Loucy (cell line): Measurements from ENCODE around the gene POTEM.
"Not testable (repeated sequence)": the region's sequence is repeated elsewhere in the genome, so short reads cannot be mapped to it uniquely, and the experiment has no call there.

Experiments
- H2AFZ ChIP-seq: fragments of 200-600 bp; sonication (generic); 2 replicates; pipeline ENCODE4 v1.6.0; 2016; ENCODE audit warnings: antibody characterized with exemption, mild to moderate bottlenecking, low read length, moderate library complexity
- H3F3A ChIP-seq: fragments of 200-600 bp; 2 replicates; pipeline ENCODE4 v1.6.0; 2016; ENCODE audit warnings: antibody characterized with exemption, low read depth, mild to moderate bottlenecking
- H3K27me3 ChIP-seq: fragments of 200-600 bp; sonication (generic); 2 replicates; pipeline ENCODE4 v1.6.1; 2014; ENCODE audit warnings: low read length, mild to moderate bottlenecking; ENCODE audit not compliant: insufficient read depth, poor library complexity, severe bottlenecking
- H3K36me3 ChIP-seq: fragments of 200-600 bp; sonication (generic); 2 replicates; pipeline ENCODE4 v1.6.1; 2016; ENCODE audit warnings: low read length; ENCODE audit not compliant: insufficient read depth
- H3K4me1 ChIP-seq: fragments of 200-600 bp; sonication (generic); 2 replicates; pipeline ENCODE4 v1.5.1; 2014; ENCODE audit warnings: low read length, mild to moderate bottlenecking; ENCODE audit not compliant: insufficient read depth, poor library complexity, severe bottlenecking
- H3K4me2 ChIP-seq: fragments of 200-600 bp; sonication (generic); 2 replicates; pipeline ENCODE4 v1.6.0; 2014; ENCODE audit warnings: antibody characterized with exemption, low read length, low read depth, mild to moderate bottlenecking; ENCODE audit not compliant: poor library complexity, severe bottlenecking
- H3K4me3 ChIP-seq: fragments of 200-600 bp; sonication (generic); 2 replicates; pipeline ENCODE4 v1.5.1; 2014; ENCODE audit warnings: low read length, mild to moderate bottlenecking, mixed read lengths; ENCODE audit not compliant: poor library complexity, severe bottlenecking
- H3K79me2 ChIP-seq: fragments of 200-600 bp; sonication (generic); 2 replicates; pipeline ENCODE4 v1.6.1; 2014; ENCODE audit warnings: low read length; ENCODE audit not compliant: insufficient read depth
- H3K9ac ChIP-seq: fragments of 200-600 bp; sonication (generic); 2 replicates; pipeline ENCODE4 v1.6.0; 2014; ENCODE audit warnings: mild to moderate bottlenecking, low read depth, low read length, moderate library complexity; ENCODE audit not compliant: poor library complexity, severe bottlenecking
- H3K9me2 ChIP-seq: fragments of 200-600 bp; sonication (generic); replicated peaks from 2 replicates; pipeline ENCODE4 v1.6.1; 2016; ENCODE audit warnings: low read depth, low read length, mixed read lengths
- H3K9me3 ChIP-seq: fragments of 200-600 bp; sonication (generic); 2 replicates; pipeline ENCODE4 v1.6.1; 2014; ENCODE audit warnings: mild to moderate bottlenecking, antibody characterized with exemption, low read length, low read depth; ENCODE audit not compliant: insufficient read depth
- H4K20me1 ChIP-seq: fragments of 200-600 bp; sonication (generic); 2 replicates; pipeline ENCODE4 v1.6.0; 2014; ENCODE audit warnings: antibody characterized with exemption, low read length, mild to moderate bottlenecking; ENCODE audit not compliant: insufficient read depth, poor library complexity, severe bottlenecking

POTEM gene

DNA sequence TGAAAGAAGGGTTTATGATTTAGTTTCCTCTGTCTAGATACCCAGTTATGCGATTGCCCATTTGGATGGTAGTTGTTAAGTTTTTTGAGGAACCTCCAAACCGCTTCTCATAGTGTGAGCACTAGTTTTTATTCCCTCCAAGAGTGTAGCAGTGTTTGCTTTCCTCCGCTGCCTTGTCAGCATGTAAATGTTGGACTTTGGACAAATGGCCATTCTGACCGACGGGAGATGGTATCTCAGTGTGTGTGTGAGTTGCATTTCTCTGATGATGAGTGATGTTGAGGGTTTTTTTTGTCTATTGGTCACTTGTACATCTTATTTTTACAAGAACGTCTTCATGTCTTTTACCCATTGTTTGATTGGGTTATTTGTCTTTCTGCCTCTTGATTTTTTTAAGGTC lies 11.4 kb upstream of the POTEM start:
- not testable (repeated sequence) for H3K4me2 ChIP-seq, H3F3A ChIP-seq, H3K4me3 ChIP-seq, H3K9ac ChIP-seq, H4K20me1 ChIP-seq, H3K36me3 ChIP-seq, H3K79me2 ChIP-seq, H3K27me3 ChIP-seq, H3K9me3 ChIP-seq, H3K4me1 ChIP-seq, H2AFZ ChIP-seq, H3K9me2 ChIP-seq

- not testable (repeated sequence) for H3K9ac ChIP-seq, H3K79me2 ChIP-seq, H2AFZ ChIP-seq, H3K36me3 ChIP-seq, H3K4me2 ChIP-seq, H3K4me1 ChIP-seq, H4K20me1 ChIP-seq, H3K27me3 ChIP-seq, H3F3A ChIP-seq, H3K9me2 ChIP-seq, H3K4me3 ChIP-seq, H3K9me3 ChIP-seq
These were observed 5.7 kb upstream of the POTEM start for GRCh38 chr14:18961576-18961975.

DNA sequence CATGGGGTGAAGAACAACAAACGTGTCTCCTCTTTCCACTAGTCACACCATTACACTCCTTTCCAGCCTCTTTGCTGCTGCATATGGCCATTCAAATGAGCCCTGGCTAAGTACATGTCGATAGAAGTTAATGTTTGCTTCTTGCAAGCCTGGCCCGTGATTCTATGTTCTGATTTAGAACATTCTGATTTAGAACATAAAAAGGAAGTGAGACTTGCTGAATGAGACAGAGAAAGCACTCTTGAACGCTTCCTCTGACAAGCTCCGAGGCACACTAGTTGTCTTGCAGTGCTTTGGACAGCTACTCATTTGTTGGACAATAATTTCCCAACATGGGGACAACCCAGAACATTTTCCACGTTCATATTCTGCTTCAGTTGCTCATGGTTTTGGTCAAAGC lies 5.1 kb upstream of the POTEM start:
- H3K27me3 ChIP-seq, H3K9ac ChIP-seq, H3K36me3 ChIP-seq, H3K4me1 ChIP-seq, H3K4me2 ChIP-seq, H3K79me2 ChIP-seq, H4K20me1 ChIP-seq, H3K4me3 ChIP-seq, H3K9me2 ChIP-seq, H2AFZ ChIP-seq, H3F3A ChIP-seq, H3K9me3 ChIP-seq: not testable (repeated sequence)

DNA sequence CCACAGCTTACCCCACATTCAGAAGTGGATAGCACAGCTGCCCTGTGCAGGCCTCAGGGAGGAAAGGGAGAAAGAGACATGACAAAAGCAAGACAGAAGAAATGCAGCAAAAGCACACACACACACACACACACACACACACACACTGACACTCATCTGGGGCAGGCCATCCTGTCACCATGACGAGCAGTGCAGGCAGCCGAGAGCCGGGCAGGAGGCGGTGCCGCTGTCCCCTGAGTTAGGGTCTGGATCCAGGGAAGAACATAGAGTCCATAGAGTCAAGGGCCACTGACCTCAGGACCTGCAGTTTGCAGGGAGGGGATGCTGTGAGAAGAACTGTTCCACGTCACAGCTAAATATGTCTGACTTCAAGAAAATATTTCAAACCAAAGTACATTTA lies 4.0 kb upstream of the POTEM start:
- H3K4me2 ChIP-seq, H3K36me3 ChIP-seq, H3K9ac ChIP-seq, H2AFZ ChIP-seq, H3F3A ChIP-seq, H4K20me1 ChIP-seq, H3K4me3 ChIP-seq, H3K9me3 ChIP-seq, H3K4me1 ChIP-seq, H3K79me2 ChIP-seq, H3K9me2 ChIP-seq, H3K27me3 ChIP-seq: not testable (repeated sequence)

GRCh38 chr14:18964878-18965277 lies 2.4 kb upstream of the POTEM start:
- not testable (repeated sequence) for H3K27me3 ChIP-seq, H3K79me2 ChIP-seq, H3F3A ChIP-seq, H3K36me3 ChIP-seq, H3K4me2 ChIP-seq, H3K9me2 ChIP-seq, H3K9me3 ChIP-seq, H2AFZ ChIP-seq, H3K4me3 ChIP-seq, H4K20me1 ChIP-seq, H3K4me1 ChIP-seq, H3K9ac ChIP-seq

DNA sequence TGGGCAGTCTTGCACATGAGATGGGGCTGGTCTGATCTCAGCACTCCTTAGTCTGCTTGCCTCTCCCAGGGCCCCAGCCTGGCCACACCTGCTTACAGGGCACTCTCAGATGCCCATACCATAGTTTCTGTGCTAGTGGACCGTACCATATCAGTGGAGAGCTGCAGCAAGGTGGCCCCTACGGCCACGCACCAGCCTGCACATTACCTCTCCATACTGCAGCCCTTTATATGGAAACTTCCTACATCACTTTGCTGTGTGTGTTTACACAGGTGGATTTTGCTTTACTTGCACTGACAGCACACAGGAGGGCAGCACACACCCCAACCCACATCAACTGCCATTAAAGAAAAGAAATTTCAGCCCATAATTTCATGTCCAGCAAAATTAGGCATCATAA lies 35.3 kb downstream of the POTEM start:
- not testable (repeated sequence) for H2AFZ ChIP-seq, H3F3A ChIP-seq, H3K4me1 ChIP-seq, H3K4me3 ChIP-seq, H3K79me2 ChIP-seq, H3K9ac ChIP-seq, H4K20me1 ChIP-seq, H3K27me3 ChIP-seq, H3K4me2 ChIP-seq, H3K9me2 ChIP-seq, H3K36me3 ChIP-seq, H3K9me3 ChIP-seq

- H3F3A ChIP-seq, H3K4me3 ChIP-seq, H2AFZ ChIP-seq, H3K4me2 ChIP-seq, H3K9ac ChIP-seq, H3K4me1 ChIP-seq, H3K79me2 ChIP-seq, H3K27me3 ChIP-seq, H4K20me1 ChIP-seq, H3K36me3 ChIP-seq, H3K9me2 ChIP-seq, H3K9me3 ChIP-seq: not testable (repeated sequence)
These were observed 39.3 kb downstream of the POTEM start for GRCh38 chr14:19006490-19006889.

DNA sequence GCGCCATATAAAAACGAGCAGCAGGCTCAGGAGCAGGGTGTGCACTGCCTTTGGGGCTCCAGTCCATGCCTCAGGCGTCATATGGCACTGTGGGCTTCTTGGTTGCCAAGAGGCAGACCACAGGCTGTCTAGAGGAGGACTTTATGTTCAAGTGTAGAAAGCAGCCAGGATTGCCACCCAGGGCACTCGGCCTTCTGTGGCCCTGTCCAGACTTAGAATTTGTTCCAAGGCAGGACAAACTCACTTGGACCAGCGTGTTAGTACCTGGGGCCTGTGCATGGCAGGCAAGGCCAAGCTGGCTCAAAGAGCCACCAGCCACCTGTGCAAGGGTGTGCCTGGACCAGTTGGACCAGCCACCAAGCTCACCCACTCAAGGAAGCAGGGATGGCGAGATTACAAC lies 40.4 kb downstream of the POTEM start:
- not testable (repeated sequence) for H3K9me2 ChIP-seq, H3K36me3 ChIP-seq, H3K4me2 ChIP-seq, H3K9me3 ChIP-seq, H3K4me3 ChIP-seq, H3K4me1 ChIP-seq, H3F3A ChIP-seq, H2AFZ ChIP-seq, H4K20me1 ChIP-seq, H3K27me3 ChIP-seq, H3K9ac ChIP-seq, H3K79me2 ChIP-seq
